PC-9 (cell line): Measurements from ENCODE around the gene HBE1.

ENCODE experiments used
- EZH2 ChIP-seq: fragments of 200-600 bp; sonication (generic); IDR thresholded peaks from 2 replicates; pipeline ENCODE4 v1.8.0; 2017; ENCODE audit warnings: antibody characterized with exemption, low read depth
- TF ChIP-seq, protein P1 (sequence below): fragments of 200-600 bp; sonication (generic); conservative IDR thresholded peaks from 2 replicates; pipeline ENCODE4 v1.6.1; 2017; ENCODE audit warnings: mixed run types, antibody characterized with exemption, mild to moderate bottlenecking, moderate library complexity

DNA sequence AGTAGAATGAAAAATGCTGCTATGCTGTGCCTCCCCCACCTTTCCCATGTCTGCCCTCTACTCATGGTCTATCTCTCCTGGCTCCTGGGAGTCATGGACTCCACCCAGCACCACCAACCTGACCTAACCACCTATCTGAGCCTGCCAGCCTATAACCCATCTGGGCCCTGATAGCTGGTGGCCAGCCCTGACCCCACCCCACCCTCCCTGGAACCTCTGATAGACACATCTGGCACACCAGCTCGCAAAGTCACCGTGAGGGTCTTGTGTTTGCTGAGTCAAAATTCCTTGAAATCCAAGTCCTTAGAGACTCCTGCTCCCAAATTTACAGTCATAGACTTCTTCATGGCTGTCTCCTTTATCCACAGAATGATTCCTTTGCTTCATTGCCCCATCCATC, 14.9 kb upstream of the HBE1 start:
- no peak for TF ChIP-seq EZH2
- TF ChIP-seq, protein P1, sequence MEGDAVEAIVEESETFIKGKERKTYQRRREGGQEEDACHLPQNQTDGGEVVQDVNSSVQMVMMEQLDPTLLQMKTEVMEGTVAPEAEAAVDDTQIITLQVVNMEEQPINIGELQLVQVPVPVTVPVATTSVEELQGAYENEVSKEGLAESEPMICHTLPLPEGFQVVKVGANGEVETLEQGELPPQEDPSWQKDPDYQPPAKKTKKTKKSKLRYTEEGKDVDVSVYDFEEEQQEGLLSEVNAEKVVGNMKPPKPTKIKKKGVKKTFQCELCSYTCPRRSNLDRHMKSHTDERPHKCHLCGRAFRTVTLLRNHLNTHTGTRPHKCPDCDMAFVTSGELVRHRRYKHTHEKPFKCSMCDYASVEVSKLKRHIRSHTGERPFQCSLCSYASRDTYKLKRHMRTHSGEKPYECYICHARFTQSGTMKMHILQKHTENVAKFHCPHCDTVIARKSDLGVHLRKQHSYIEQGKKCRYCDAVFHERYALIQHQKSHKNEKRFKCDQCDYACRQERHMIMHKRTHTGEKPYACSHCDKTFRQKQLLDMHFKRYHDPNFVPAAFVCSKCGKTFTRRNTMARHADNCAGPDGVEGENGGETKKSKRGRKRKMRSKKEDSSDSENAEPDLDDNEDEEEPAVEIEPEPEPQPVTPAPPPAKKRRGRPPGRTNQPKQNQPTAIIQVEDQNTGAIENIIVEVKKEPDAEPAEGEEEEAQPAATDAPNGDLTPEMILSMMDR, result no peak
